ENCODE results near the gene MLXIP.
"Not testable (repeated sequence)": the region's sequence is repeated elsewhere in the genome, so short reads cannot be mapped to it uniquely, and the experiment has no call there.

The MLXIP gene

DNA sequence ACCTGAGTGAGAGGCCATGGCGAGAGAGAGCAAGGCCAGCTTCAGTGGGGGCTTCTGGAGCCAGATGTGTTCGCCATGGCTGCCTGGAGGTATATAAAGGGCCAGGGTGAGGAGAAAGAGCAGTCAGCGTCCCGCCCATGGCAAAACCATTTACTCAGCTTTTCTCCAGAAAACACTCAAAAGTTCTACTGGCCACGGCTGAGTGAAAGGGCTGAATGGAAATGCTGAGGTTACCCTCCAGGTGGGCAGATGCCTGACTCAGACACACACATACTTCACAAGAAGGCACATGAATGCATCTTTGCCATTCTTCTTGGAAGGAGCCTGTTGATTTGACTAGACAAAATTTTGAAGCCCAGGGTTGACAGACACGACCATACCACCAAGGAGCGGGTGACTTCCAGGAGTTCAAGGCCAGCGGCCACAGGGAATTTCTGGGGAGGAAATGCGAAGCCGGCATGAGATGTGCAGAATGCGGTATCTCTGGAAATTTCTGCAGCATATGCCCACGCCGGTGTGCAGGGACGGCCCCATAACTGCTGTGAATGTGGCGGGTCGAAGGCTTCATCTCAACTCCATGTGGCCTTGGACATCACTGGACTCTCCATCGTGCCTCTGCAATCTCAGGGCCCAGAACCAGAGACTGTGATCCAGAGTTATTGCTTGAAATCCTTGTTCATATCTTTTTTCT, 95.7 kb downstream of the MLXIP start, which contains the start of gene IL31:
TSS of gene IL31 (minus strand) at position 67 of the 691 bp plus-strand sequence. CDS start at position 18, 49 bp downstream.
- H3K27ac ChIP-seq: no peak within 1 kb of the TSS
- TF ChIP-seq EZH2 (IDR thresholded peaks at IDR 0.05): no peak
- no peak for TF ChIP-seq POLR2AphosphoS5 (IDR thresholded peaks at IDR 0.05; ENCODE audit: borderline replicate concordance, low read depth, low read length)
- no peak for TF ChIP-seq FOXP2 (optimal IDR thresholded peaks at IDR 0.05; ENCODE audit: control extremely low read depth, extremely low read length, insufficient read depth)
- DNase-seq (ENCODE audit: low read depth, low spot score): no peak
- H3K9me3 ChIP-seq (ENCODE audit: low read depth, low read length): no peaks in the 10 kb centered on the region
- no peak within 1 kb of the TSS for H3K9ac ChIP-seq (ENCODE audit: insufficient read length)
- H3K36me3 ChIP-seq (ENCODE audit: insufficient read depth, low read length): no peaks in the 10 kb centered on the region
- H3K4me3 ChIP-seq: no peak within 1 kb of the TSS

DNA sequence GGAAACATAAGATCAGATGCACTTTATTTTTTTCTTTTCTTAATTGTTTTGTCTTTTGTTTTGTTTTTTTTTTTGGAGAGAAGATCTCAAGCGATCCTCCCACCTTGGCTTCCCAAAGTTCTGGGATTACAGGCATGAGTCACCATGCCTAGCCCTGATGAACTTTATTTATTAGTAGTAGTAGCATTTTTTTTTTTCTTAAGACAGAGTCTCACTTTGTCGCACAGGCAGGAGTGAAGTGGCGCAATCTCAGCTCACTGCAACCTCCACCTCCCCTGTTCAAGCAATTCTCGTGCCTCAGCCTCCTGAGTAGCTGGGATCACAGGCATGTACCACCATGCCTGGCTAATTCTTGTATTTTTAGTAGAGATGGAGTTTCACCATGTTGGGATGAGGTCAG, 97.9 kb downstream of the MLXIP start:
- not testable (repeated sequence) for H3K9me3 ChIP-seq (ENCODE audit: low read depth, low read length); H3K9ac ChIP-seq (ENCODE audit: insufficient read length); H3K27ac ChIP-seq; H3K4me3 ChIP-seq; H3K36me3 ChIP-seq (ENCODE audit: insufficient read depth, low read length); DNase-seq (ENCODE audit: low read depth, low spot score)

DNA sequence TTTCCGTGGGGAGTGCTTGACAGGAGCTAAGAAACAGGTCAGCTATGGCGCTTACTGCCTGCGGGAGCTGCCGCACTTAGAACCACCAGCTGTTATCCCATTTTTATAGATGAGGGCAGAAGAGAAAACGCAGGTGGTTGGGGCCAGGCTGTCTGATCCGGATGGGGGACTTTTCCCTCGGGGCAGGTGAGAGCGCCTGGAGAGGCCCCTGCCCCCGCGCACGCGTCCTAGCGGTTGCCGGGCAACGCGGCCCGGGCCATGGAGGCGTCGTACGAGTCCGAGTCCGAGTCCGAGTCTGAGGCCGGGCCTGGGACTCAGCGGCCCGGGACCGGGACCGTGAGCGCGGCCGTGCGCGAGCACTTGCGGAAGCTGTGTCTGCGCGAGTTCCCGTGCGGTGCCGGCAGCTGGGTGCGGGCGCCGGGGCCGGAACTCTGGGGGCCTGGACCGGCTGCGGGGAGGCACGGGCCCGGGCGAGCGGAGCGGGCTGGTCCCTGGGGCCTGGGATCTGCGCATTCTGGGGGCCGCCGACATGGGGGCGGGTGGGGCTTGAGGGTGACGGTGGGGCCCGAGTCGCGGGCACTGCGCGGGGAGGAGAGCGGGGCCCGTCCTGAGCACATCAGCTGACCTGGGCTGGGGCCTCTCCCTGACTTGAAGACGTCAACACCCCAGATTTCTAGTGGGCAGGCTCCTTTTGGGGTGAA, 104.5 kb downstream of the MLXIP start, which contains the start of gene LRRC43:
TSS of gene LRRC43 (plus strand) at position 237 of the 701 bp plus-strand sequence. CDS start at position 259, 22 bp downstream.
- Histone ChIP-seq H3K36me3 (ENCODE audit: insufficient read depth, low read length) (no peaks in the 10 kb centered on the region), H3K9ac (ENCODE audit: insufficient read length) (no peak within 1 kb of the TSS), H3K4me3 (no peak within 1 kb of the TSS), H3K9me3 (ENCODE audit: low read depth, low read length) (no peaks in the 10 kb centered on the region), H3K27ac (no peak within 1 kb of the TSS)
- TF ChIP-seq POLR2AphosphoS5 (IDR thresholded peaks at IDR 0.05; ENCODE audit: borderline replicate concordance, low read depth, low read length) (no peak), EZH2 (IDR thresholded peaks at IDR 0.05) (no peak), FOXP2 (optimal IDR thresholded peaks at IDR 0.05; ENCODE audit: control extremely low read depth, extremely low read length, insufficient read depth) (no peak)
- no peak for DNase-seq (ENCODE audit: low read depth, low spot score)

DNA sequence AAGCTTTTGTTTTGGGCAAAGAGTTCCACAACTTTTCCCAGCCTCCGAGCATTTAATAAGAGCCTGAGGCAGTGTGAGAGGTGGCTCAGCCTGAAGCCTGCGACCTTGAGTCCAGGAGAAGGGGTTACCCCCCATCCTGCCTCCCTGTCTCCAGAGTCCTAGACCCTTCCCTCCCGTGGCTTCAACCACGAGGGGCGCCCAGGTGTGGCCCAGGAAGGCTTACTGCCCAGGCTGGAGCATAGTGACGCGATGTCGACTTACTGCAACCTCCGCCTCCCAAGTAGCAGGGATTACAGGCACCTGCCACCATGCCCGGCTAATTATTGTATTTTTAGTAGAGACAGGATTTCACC, 105.0 kb downstream of the MLXIP start:
- Histone ChIP-seq H3K4me3 (no peak overlapping the region), H3K9ac (ENCODE audit: insufficient read length) (no peak overlapping the region), H3K36me3 (ENCODE audit: insufficient read depth, low read length) (no peaks in the 10 kb centered on the region), H3K9me3 (ENCODE audit: low read depth, low read length) (no peaks in the 10 kb centered on the region), H3K27ac (no peak overlapping the region)
- TF ChIP-seq EZH2 (IDR thresholded peaks at IDR 0.05) (no peak), POLR2AphosphoS5 (IDR thresholded peaks at IDR 0.05; ENCODE audit: borderline replicate concordance, low read depth, low read length) (no peak), FOXP2 (optimal IDR thresholded peaks at IDR 0.05; ENCODE audit: control extremely low read depth, extremely low read length, insufficient read depth) (no peak)
- no peak for DNase-seq (ENCODE audit: low read depth, low spot score)

DNA sequence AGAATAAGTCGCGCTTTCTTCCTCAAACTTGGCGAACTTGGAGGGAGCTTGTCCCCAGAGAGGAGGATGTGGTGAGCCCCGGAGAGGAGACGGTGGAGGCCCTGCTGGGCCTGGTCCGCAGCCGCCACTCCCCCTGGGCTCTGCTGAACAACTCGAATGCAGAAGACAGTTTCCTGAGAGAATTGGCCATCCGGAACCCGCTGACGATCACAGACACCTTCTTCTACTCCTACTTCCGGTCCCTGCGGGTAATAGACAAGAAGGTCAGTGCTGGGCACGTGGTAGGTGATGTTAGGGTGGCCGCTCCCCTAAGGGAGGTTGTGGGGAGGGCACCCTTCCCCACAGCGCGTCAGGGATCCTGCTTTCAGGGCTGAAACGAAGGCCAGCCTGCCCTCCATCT, 106.0 kb downstream of the MLXIP start:
- DNase-seq (ENCODE audit: low read depth, low spot score): no peak
- H3K27ac ChIP-seq: no peak overlapping the region
- no peak overlapping the region for H3K4me3 ChIP-seq
- no peaks in the 10 kb centered on the region for H3K9me3 ChIP-seq (ENCODE audit: low read depth, low read length)
- H3K9ac ChIP-seq (ENCODE audit: insufficient read length): no peak overlapping the region
- H3K36me3 ChIP-seq (ENCODE audit: insufficient read depth, low read length): no peaks in the 10 kb centered on the region
- no peak for TF ChIP-seq EZH2 (IDR thresholded peaks at IDR 0.05)
- no peak for TF ChIP-seq FOXP2 (optimal IDR thresholded peaks at IDR 0.05; ENCODE audit: control extremely low read depth, extremely low read length, insufficient read depth)
- no peak for TF ChIP-seq POLR2AphosphoS5 (IDR thresholded peaks at IDR 0.05; ENCODE audit: borderline replicate concordance, low read depth, low read length)

DNA sequence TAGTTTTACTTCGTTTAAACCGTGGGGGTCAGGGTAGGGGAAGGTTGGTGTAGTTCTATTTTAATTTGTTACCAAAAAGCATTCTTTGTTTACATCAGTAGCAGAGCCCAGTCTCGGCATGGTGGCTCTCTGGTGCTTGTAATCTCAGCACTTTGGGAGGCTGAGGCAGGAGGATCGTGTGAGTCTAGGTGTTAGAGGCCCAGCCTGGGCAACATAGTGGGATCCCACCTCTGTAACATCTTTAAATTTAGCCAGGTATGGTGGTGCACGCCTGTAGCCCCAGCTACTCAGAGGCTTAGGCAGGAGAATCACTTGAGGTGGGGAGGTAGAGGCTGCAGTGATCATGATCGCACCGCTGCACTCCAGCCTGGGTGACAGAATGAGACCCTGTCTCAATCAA, 106.5 kb downstream of the MLXIP start:
- Histone ChIP-seq H3K9me3 (ENCODE audit: low read depth, low read length) (no peaks in the 10 kb centered on the region), H3K36me3 (ENCODE audit: insufficient read depth, low read length) (no peaks in the 10 kb centered on the region), H3K9ac (ENCODE audit: insufficient read length) (no peak overlapping the region), H3K27ac (no peak overlapping the region), H3K4me3 (no peak overlapping the region)
- DNase-seq (ENCODE audit: low read depth, low spot score): no peak
- TF ChIP-seq EZH2 (IDR thresholded peaks at IDR 0.05): no peak
- TF ChIP-seq POLR2AphosphoS5 (IDR thresholded peaks at IDR 0.05; ENCODE audit: borderline replicate concordance, low read depth, low read length): no peak
- TF ChIP-seq FOXP2 (optimal IDR thresholded peaks at IDR 0.05; ENCODE audit: control extremely low read depth, extremely low read length, insufficient read depth): no peak

DNA sequence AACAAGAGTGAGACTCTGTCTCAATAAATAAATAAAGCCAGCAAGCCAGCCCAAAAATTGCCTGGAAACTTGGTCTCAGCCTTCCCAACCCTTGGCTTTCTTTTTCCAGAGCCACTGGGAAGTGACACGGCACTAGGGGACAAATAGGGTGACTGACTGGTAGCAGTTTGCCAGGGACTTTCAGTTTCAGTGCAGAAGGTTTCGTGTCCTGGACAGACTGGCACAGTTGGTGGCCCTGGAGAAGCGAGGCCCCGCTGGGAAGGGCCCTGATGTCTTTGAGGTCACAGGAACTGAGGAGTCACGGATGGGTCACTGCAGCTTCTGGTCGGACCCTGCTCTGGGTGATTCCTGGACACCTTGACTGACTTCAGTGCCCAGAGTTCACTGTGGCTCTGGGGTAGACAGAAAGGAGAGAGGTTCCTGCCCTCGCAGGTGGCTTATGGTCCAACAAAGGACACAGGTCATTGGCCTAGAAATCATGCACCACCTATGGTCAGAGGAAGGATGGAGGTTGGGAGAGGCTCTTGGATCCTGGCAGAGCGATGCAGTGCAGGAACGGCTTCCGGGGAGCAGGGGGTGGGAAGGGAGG, 107.0 kb downstream of the MLXIP start:
- Histone ChIP-seq H3K9ac (ENCODE audit: insufficient read length) (no peak overlapping the region), H3K9me3 (ENCODE audit: low read depth, low read length) (no peaks in the 10 kb centered on the region), H3K36me3 (ENCODE audit: insufficient read depth, low read length) (no peaks in the 10 kb centered on the region), H3K4me3 (no peak overlapping the region), H3K27ac (no peak overlapping the region)
- TF ChIP-seq EZH2 (IDR thresholded peaks at IDR 0.05) (no peak), FOXP2 (optimal IDR thresholded peaks at IDR 0.05; ENCODE audit: control extremely low read depth, extremely low read length, insufficient read depth) (no peak), POLR2AphosphoS5 (IDR thresholded peaks at IDR 0.05; ENCODE audit: borderline replicate concordance, low read depth, low read length) (no peak)
- no peak for DNase-seq (ENCODE audit: low read depth, low spot score)

DNA sequence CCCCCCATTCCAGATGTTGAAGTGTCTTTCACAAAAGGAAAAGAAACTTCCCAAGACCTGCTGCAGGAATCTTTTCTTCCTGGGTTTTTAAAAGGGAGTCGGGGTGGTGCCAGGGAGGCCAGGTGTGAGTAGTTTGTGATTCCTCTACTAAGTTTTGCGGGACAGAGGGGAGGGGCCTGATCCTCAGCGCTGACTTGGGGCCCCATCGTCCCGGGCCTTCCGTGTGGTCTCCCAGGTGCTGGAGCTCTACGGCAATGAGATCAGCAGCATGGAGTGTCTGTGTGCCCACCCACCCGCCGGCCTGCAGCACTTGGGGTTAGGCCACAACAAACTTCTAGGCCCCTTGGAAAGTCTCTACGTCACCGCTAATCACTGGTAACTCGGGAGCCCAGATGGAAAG, 108.9 kb downstream of the MLXIP start:
- Histone ChIP-seq H3K9me3 (ENCODE audit: low read depth, low read length) (no peaks in the 10 kb centered on the region), H3K4me3 (no peak overlapping the region), H3K36me3 (ENCODE audit: insufficient read depth, low read length) (no peaks in the 10 kb centered on the region), H3K27ac (no peak overlapping the region), H3K9ac (ENCODE audit: insufficient read length) (no peak overlapping the region)
- DNase-seq (ENCODE audit: low read depth, low spot score): no peak
- no peak for TF ChIP-seq POLR2AphosphoS5 (IDR thresholded peaks at IDR 0.05; ENCODE audit: borderline replicate concordance, low read depth, low read length)
- no peak for TF ChIP-seq EZH2 (IDR thresholded peaks at IDR 0.05)
- no peak for TF ChIP-seq FOXP2 (optimal IDR thresholded peaks at IDR 0.05; ENCODE audit: control extremely low read depth, extremely low read length, insufficient read depth)

Data from SK-N-MC (cell line).